Measurements from ENCODE around the gene SLC5A9. TPM values are rescaled to one million over a fixed set of nuclear protein-coding genes. Genes with fewer than 3 reads are reported as not detected.

The SLC5A9 gene
- total RNA-seq, 1 donor from 2014 or later = 13.3 TPM

DNA sequence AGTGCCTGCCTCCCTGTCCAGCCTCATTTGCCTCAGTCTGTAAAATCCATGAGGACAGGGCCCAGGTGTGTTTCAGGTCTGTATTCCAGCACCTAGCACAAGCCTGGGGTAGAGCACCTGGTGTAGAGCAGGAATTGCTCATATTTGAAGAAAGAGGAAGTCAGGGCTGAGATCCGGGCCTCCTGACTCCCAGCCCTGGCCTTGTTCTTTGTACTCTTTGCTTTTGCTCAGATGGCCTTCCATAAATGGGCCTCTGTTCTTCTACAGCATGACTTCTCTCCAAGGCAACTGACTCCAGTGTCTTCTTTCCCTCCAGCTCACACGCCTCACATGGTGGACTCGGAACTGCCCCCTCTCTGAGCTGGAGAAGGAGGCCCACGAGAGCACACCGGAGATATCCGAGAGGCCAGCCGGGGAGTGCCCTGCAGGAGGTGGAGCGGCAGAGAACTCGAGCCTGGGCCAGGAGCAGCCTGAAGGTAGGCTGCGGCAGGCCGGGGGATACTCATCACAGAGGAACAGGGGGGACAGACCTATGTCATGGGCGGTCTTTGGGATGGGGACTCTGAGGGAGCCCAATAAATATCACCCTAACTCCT is 19.7 kb downstream of the SLC5A9 start:
- no peak for DNase-seq (ENCODE audit: low spot score in 2 of 2)
- H3K4me3 ChIP-seq = no peak overlapping the region
- TF ChIP-seq, protein P1, sequence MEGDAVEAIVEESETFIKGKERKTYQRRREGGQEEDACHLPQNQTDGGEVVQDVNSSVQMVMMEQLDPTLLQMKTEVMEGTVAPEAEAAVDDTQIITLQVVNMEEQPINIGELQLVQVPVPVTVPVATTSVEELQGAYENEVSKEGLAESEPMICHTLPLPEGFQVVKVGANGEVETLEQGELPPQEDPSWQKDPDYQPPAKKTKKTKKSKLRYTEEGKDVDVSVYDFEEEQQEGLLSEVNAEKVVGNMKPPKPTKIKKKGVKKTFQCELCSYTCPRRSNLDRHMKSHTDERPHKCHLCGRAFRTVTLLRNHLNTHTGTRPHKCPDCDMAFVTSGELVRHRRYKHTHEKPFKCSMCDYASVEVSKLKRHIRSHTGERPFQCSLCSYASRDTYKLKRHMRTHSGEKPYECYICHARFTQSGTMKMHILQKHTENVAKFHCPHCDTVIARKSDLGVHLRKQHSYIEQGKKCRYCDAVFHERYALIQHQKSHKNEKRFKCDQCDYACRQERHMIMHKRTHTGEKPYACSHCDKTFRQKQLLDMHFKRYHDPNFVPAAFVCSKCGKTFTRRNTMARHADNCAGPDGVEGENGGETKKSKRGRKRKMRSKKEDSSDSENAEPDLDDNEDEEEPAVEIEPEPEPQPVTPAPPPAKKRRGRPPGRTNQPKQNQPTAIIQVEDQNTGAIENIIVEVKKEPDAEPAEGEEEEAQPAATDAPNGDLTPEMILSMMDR (IDR thresholded peaks at IDR 0.05) = no peak
- no peaks in the 10 kb centered on the region for H3K4me1 ChIP-seq
- H3K27ac ChIP-seq = no peak overlapping the region
- intact Hi-C loops (cut with DNase I) = no loop called here
- no peaks in the 10 kb centered on the region for H3K27me3 ChIP-seq
- no peaks in the 10 kb centered on the region for H3K36me3 ChIP-seq
- no peaks in the 10 kb centered on the region for H3K9me3 ChIP-seq

DNA sequence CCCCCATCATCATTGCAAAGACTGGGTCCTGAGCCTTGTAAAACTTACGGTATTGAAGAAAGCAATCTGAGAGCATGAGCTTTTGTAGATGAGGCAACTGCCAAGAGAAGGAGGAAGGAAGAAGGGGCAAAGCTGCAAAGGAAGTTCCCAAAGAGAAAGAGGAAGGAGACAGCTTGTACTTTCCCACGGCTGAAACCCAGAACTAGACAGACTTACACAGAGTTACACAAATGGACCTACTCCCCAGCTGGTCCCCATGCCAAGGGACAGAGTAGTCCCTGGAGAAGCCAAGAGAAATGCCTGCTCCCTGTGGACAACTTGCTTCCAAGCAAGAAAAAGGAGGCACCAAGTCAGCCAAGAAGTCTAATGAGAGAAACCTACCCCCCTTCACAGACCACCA is 22.6 kb downstream of the SLC5A9 start:
- TF ChIP-seq, protein P1 (IDR thresholded peaks at IDR 0.05) = no peak
- intact Hi-C loops (cut with DNase I) = no loop called here
- Histone ChIP-seq H3K4me1 (no peaks in the 10 kb centered on the region), H3K36me3 (no peaks in the 10 kb centered on the region), H3K27ac (no peak overlapping the region), H3K4me3 (no peak overlapping the region), H3K9me3 (no peaks in the 10 kb centered on the region), H3K27me3 (no peaks in the 10 kb centered on the region)
- DNase-seq (ENCODE audit: low spot score in 2 of 2) = no peak

DNA sequence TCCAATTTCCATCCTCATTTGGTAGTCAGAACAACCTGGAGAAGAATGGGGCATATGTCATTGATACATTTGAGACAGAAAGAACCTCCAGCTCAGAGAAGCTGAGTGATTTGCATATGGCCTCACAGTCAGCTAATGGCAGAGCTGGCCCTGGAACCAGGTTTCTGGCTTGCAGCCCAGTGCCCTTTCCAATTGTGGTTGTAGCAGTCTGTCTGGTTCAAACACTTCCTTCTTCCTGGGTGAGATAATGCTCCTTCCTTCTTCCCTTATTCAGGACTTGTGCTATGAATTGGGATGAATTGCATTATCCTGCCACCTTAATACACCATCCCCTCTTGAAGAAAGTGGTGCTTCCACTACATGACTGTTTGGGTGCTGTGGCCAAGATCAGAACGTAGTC is 24.2 kb downstream of the SLC5A9 start:
- DNase-seq (ENCODE audit: low spot score in 2 of 2) = no peak
- no peaks in the 10 kb centered on the region for H3K9me3 ChIP-seq
- H3K27me3 ChIP-seq = no peaks in the 10 kb centered on the region
- no peak overlapping the region for H3K4me3 ChIP-seq
- no peaks in the 10 kb centered on the region for H3K4me1 ChIP-seq
- intact Hi-C loops (cut with DNase I) = no loop called here
- TF ChIP-seq, protein P1 (IDR thresholded peaks at IDR 0.05) = no peak
- H3K27ac ChIP-seq = no peak overlapping the region
- no peaks in the 10 kb centered on the region for H3K36me3 ChIP-seq

GRCh38 chr1:48248356-48248755 is 25.8 kb downstream of the SLC5A9 start:
- Histone ChIP-seq H3K27ac (no peak overlapping the region), H3K9me3 (no peaks in the 10 kb centered on the region), H3K36me3 (no peaks in the 10 kb centered on the region), H3K27me3 (no peaks in the 10 kb centered on the region), H3K4me3 (no peak overlapping the region), H3K4me1 (no peaks in the 10 kb centered on the region)
- intact Hi-C loops (cut with DNase I) = no loop called here
- TF ChIP-seq, protein P1 (IDR thresholded peaks at IDR 0.05) = no peak
- no peak for DNase-seq (ENCODE audit: low spot score in 2 of 2)

GRCh38 chr1:48249868-48250267 is 27.4 kb downstream of the SLC5A9 start:
- DNase-seq (ENCODE audit: low spot score in 2 of 2) = no peak
- intact Hi-C loops (cut with DNase I) = no loop called here
- TF ChIP-seq, protein P1 (IDR thresholded peaks at IDR 0.05) = no peak
- H3K4me3 ChIP-seq = no peak overlapping the region
- H3K9me3 ChIP-seq = no peaks in the 10 kb centered on the region
- no peak overlapping the region for H3K27ac ChIP-seq
- H3K36me3 ChIP-seq = no peaks in the 10 kb centered on the region
- no peaks in the 10 kb centered on the region for H3K4me1 ChIP-seq
- no peaks in the 10 kb centered on the region for H3K27me3 ChIP-seq

DNA sequence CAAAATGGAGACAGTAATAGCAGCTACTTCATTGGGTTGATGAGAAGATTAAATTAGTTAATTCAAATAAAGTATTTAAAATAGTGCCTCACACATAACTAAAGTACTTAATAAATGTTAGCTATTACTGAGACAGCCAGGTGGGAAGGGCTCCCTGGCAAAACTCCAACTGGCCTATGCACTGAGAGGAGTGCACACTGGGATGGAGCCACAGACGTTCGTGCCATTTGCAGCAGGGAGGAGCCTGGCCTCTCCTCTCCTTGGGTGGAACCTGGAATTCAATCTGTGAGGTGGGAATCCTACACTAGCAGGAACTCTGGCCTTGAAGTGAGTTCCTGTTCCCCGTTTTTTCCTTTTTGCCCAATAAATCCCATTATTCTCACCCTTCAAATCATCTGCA is 28.1 kb downstream of the SLC5A9 start:
- DNase-seq (ENCODE audit: low spot score in 2 of 2) = no peak
- intact Hi-C loops (cut with DNase I) = no loop called here
- Histone ChIP-seq H3K27me3 (no peaks in the 10 kb centered on the region), H3K27ac (no peak overlapping the region), H3K36me3 (no peaks in the 10 kb centered on the region), H3K4me1 (no peaks in the 10 kb centered on the region), H3K9me3 (no peaks in the 10 kb centered on the region), H3K4me3 (no peak overlapping the region)
- TF ChIP-seq, protein P1 (IDR thresholded peaks at IDR 0.05) = no peak

All from ascending aorta (tissue), 2 donors.